ENCODE results near the gene LCT. TPM values are rescaled to one million over a fixed set of nuclear protein-coding genes. Genes with fewer than 3 reads are reported as not detected.

The LCT gene
- total and polyA plus RNA-seq, 2 of the 13 experiments (the other 11 are each of a cell fraction or from before 2014, with no cell fraction given) = not detected

- Histone ChIP-seq H2AFZ (ENCODE audit: low read length) (no peak overlapping the region), H4K20me1 (ENCODE audit: insufficient read depth, low read length) (no peaks in the 10 kb centered on the region), H3K4me3 (replicated peaks in 1 of 3; ENCODE audit: insufficient read depth in 1 of 3, low read depth in 2 of 3, low read length in 3 of 3) (no peak overlapping the region), H3K79me2 (ENCODE audit: insufficient read depth, low read length) (no peaks in the 10 kb centered on the region), H3K4me1 (ENCODE audit: insufficient read depth, low read length) (no peaks in the 10 kb centered on the region), H3K9me3 (ENCODE audit: low read length) (no peaks in the 10 kb centered on the region), H3K27ac (ENCODE audit: extremely low read length, insufficient read depth, low read length) (no peak overlapping the region), H3K27me3 (ENCODE audit: control insufficient read depth in 1 of 2, insufficient read depth in 2 of 2, low read length in 2 of 2) (no peaks in the 10 kb centered on the region), H3K9ac (ENCODE audit: insufficient read depth, low read depth, low read length) (no peak overlapping the region), H3K4me2 (ENCODE audit: low read depth, low read length) (no peak overlapping the region), H3K36me3 (replicated peaks in 1 of 2; ENCODE audit: control insufficient read depth in 1 of 2, insufficient read depth in 2 of 2, low read length in 2 of 2) (peaks cover 34 to 81% of the 10 kb centered on the region in 2 experiments)
- ATAC-seq = no peak
- WGBS (ENCODE audit: low lambda C conversion rate) = 98% methylated on average over 1 of the region's 1 CpG
- intact Hi-C loops (cut with micrococcal nuclease; ENCODE audit: unreplicated experiment) (no loop called here), in situ Hi-C loops (cut with HindIII; ENCODE audit: extremely low pct_ligation_motif_present, low pct_unique_long_range_greater_than_20kb) (no loop called here)
- BruUV-seq (replicated peaks) = no TSS peak
- FAIRE-seq = no peak
- ChIA-PET CTCF (ENCODE audit: low intra/inter-chr PET ratio, low total read pairs) (no interaction called here), POLR2A (no interaction called here)
- DNase-seq (ENCODE audit: low spot score) = no peak
- TF ChIP-seq MATR3 (CRISPR knock-in tag; IDR thresholded peaks at IDR 0.05) = no peak
- TF ChIP-seq REXO4 (CRISPR knock-in tag; IDR thresholded peaks at IDR 0.05; ENCODE audit: borderline replicate concordance) = no peak
- TF ChIP-seq HNF4A (CRISPR knock-in tag; IDR thresholded peaks at IDR 0.05) = no peak
- no peak for TF ChIP-seq AKNA (CRISPR knock-in tag; IDR thresholded peaks at IDR 0.05; ENCODE audit: borderline replicate concordance)
- no peak for TF ChIP-seq JUND (CRISPR knock-in tag; IDR thresholded peaks at IDR 0.05)
- TF ChIP-seq MIER3 (CRISPR knock-in tag; IDR thresholded peaks at IDR 0.05; ENCODE audit: borderline replicate concordance) = no peak
- TF ChIP-seq SP5 (CRISPR knock-in tag; IDR thresholded peaks at IDR 0.05; ENCODE audit: borderline replicate concordance, low read depth) = no peak
- no peak for TF ChIP-seq TCF7 (IDR thresholded peaks at IDR 0.05; ENCODE audit: low read depth)
- no peak for TF ChIP-seq SRF (IDR thresholded peaks at IDR 0.05; ENCODE audit: low read depth, low read length)
- TF ChIP-seq CBX2 (IDR thresholded peaks at IDR 0.05; ENCODE audit: low read depth, low read length) = no peak
- TF ChIP-seq CBX2 (CRISPR knock-in tag; IDR thresholded peaks at IDR 0.05; ENCODE audit: low read depth) = no peak
- no peak for TF ChIP-seq FOSL2 (CRISPR knock-in tag; IDR thresholded peaks at IDR 0.05)
Observed at GRCh38 chr2:135762530-135762929, 74.5 kb downstream of the LCT start.

Data from HepG2 (cell line).